HCT116 (cell line): ENCODE data around the gene NUMB. TPM values are rescaled to one million over a fixed set of nuclear protein-coding genes. Genes with fewer than 3 reads are reported as not detected.

ENCODE experiments used
- ATAC-seq: fragments of 200-7000 bp; cut with Tn5 transposase; 2 replicates; pipeline ENCODE4 v1.9.1; 2020; ENCODE audit warnings: mild to moderate bottlenecking, moderate library complexity
- BruUV-seq: library from RNA; stranded (reverse); fragments of 400-500 nt; replicated peaks from 2 replicates; lab custom pipeline; 2021; lab: Mats Ljungman, UMichigan
- CTCF ChIA-PET: fragments of 300-600 bp; sonication (Branson Sonifier 250); formaldehyde crosslinking; loops from one replicate; lab custom pipeline; 2021; ENCODE audit warnings: antibody characterized with exemption; lab: Charles Lee
- POLR2A ChIA-PET: fragments of 300-600, 350-600 bp; sonication (Branson Sonifier 250); formaldehyde crosslinking; loops from one replicate; lab custom pipeline; 2021; ENCODE audit warnings: antibody characterized with exemption; lab: Charles Lee
- RAD21 ChIA-PET, 2 experiments: fragments of 300-600 bp; sonication (Branson Sonifier 250); formaldehyde crosslinking; loops; one replicate each; lab custom pipeline; 2023; ENCODE audit warnings: low total read pairs in 2 of 2; ENCODE audit not compliant: uncharacterized antibody in 2 of 2, unreplicated experiment in 2 of 2, low non-redundant PET in 1 of 2; lab: Charles Lee
- DNase-seq: peaks from one replicate; pipeline ENCODE4 v3.0.0-alpha.2; 2010; ENCODE audit warnings: low read depth, low spot score
- H2AFZ ChIP-seq: fragments of 200-600 bp; shearing (Covaris generic), sonication (generic); 2 replicates; pipeline ENCODE4 v1.6.1; 2017; ENCODE audit warnings: low read depth, mixed run types, mixed read lengths, antibody characterized with exemption, low read length; ENCODE audit not compliant: poor library complexity, severe bottlenecking
- H3K27ac ChIP-seq: 2 replicates; pipeline ENCODE4 v1.5.1; 2012; ENCODE audit warnings: low read depth, low read length
- H3K27me3 ChIP-seq: fragments of 200-600 bp; sonication (generic); 2 replicates; pipeline ENCODE4 v1.6.1; 2016; ENCODE audit warnings: mixed run types, low read length, mixed read lengths; ENCODE audit not compliant: insufficient read depth
- H3K36me3 ChIP-seq, 2 experiments: fragments of 200-500 bp in 1 of 2; fragments of 200-600 bp in 1 of 2; sonication (Bioruptor generic) in 1 of 2; sonication (generic) in 1 of 2; 2 replicates each; pipeline versions ENCODE4 v1.5.1 to v1.6.1; 2014 to 2016; ENCODE audit warnings: low read length in 2 of 2, inconsistent platforms in 1 of 2, mixed read lengths in 1 of 2, mixed run types in 1 of 2; ENCODE audit not compliant: insufficient read depth in 2 of 2, control insufficient read depth in 1 of 2
- H3K4me1 ChIP-seq, 2 experiments: fragments of 200-600 bp in 1 of 2; sonication (generic) in 1 of 2; 2 replicates each; pipeline versions ENCODE4 v1.5.1 to v1.6.1; 2012 to 2017; ENCODE audit warnings: low read length in 2 of 2, inconsistent platforms in 1 of 2, mild to moderate bottlenecking in 1 of 2, mixed read lengths in 1 of 2, mixed run types in 1 of 2, moderate library complexity in 1 of 2; ENCODE audit not compliant: insufficient read depth in 2 of 2, control insufficient read depth in 1 of 2
- H3K4me2 ChIP-seq: fragments of 200-600 bp; sonication (generic); 2 replicates; pipeline ENCODE4 v1.6.1; 2017; ENCODE audit warnings: mixed run types, low read length, mixed read lengths
- H3K4me3 ChIP-seq, 2 experiments: fragments of 200-600 bp in 1 of 2; sonication (generic) in 1 of 2; replicated peaks in 1 of 2; 2 replicates each; pipeline ENCODE4 v1.5.1; 2011 to 2016; ENCODE audit warnings: low read length in 2 of 2, control low read depth in 1 of 2, low read depth in 1 of 2, mild to moderate bottlenecking in 1 of 2, mixed read lengths in 1 of 2, mixed run types in 1 of 2
- H3K79me2 ChIP-seq: fragments of 200-600 bp; sonication (generic); 2 replicates; pipeline ENCODE4 v1.6.1; 2017; ENCODE audit warnings: mild to moderate bottlenecking, mixed run types, low read length, moderate library complexity, mixed read lengths; ENCODE audit not compliant: insufficient read depth
- H3K9ac ChIP-seq: fragments of 200-600 bp; sonication (generic); 2 replicates; pipeline ENCODE4 v1.6.1; 2016; ENCODE audit warnings: low read length, mixed read lengths
- H3K9me2 ChIP-seq: fragments of 200-600 bp; sonication (generic), shearing (Covaris generic); 2 replicates; pipeline ENCODE4 v1.6.1; 2017; ENCODE audit warnings: mixed run types, mild to moderate bottlenecking, moderate library complexity; ENCODE audit not compliant: insufficient read depth
- H3K9me3 ChIP-seq, 2 experiments: fragments of 200-500 bp in 1 of 2; fragments of 200-600 bp in 1 of 2; sonication (Bioruptor generic) in 1 of 2; sonication (generic) in 1 of 2; 2 replicates each; pipeline ENCODE4 v1.6.1; 2014 to 2017; ENCODE audit warnings: low read length in 2 of 2, mixed read lengths in 2 of 2, inconsistent platforms in 1 of 2, low read depth in 1 of 2, mild to moderate bottlenecking in 1 of 2, mixed run types in 1 of 2, moderate library complexity in 1 of 2; ENCODE audit not compliant: control insufficient read depth in 1 of 2, insufficient read depth in 1 of 2
- H4K20me1 ChIP-seq: fragments of 200-600 bp; sonication (generic), shearing (Covaris generic); 2 replicates; pipeline ENCODE4 v1.6.1; 2017; ENCODE audit warnings: mixed run types, mild to moderate bottlenecking, moderate library complexity; ENCODE audit not compliant: insufficient read depth
- CTCF ChIP-seq, 3 experiments: fragments of 200-600 bp in 1 of 3; sonication (generic) in 1 of 3; IDR thresholded peaks in 2 of 3; conservative IDR thresholded peaks in 1 of 3; 2 replicates each; pipeline ENCODE4 v1.5.1; 2012 to 2017; ENCODE audit warnings: low read depth in 2 of 3, low read length in 2 of 3, antibody characterized with exemption in 1 of 3, borderline replicate concordance in 1 of 3, control low read depth in 1 of 3, mild to moderate bottlenecking in 1 of 3, mixed read lengths in 1 of 3, mixed run types in 1 of 3, moderate library complexity in 1 of 3; ENCODE audit not compliant: insufficient read depth in 1 of 3
- EGR1 ChIP-seq: IDR thresholded peaks from 2 replicates; pipeline ENCODE4 v1.6.1; 2012; ENCODE audit warnings: low read depth
- EZH2 ChIP-seq: fragments of 200-600 bp; sonication (generic); IDR thresholded peaks from 2 replicates; pipeline ENCODE4 v1.6.1; 2017; ENCODE audit warnings: antibody characterized with exemption, mixed run types
- POLR2A ChIP-seq: IDR thresholded peaks from 2 replicates; pipeline ENCODE4 v1.7.0; 2011; ENCODE audit warnings: borderline replicate concordance; ENCODE audit not compliant: insufficient read depth, insufficient read length; ENCODE audit errors: extremely low read depth
- POLR2AphosphoS5 ChIP-seq: IDR thresholded peaks from 2 replicates; pipeline ENCODE4 v1.6.1; 2011; ENCODE audit warnings: mild to moderate bottlenecking, low read depth, low read length, moderate library complexity
- RAD21 ChIP-seq: IDR thresholded peaks from 2 replicates; pipeline ENCODE4 v1.6.1; 2012; ENCODE audit warnings: low read depth, mild to moderate bottlenecking
- SRF ChIP-seq: IDR thresholded peaks from 2 replicates; pipeline ENCODE4 v1.6.1; 2012; ENCODE audit warnings: low read depth
- ZBTB33 ChIP-seq: IDR thresholded peaks from 2 replicates; pipeline ENCODE4 v1.6.1; 2011; ENCODE audit warnings: mild to moderate bottlenecking, low read length, moderate library complexity; ENCODE audit not compliant: insufficient replicate concordance; ENCODE audit errors: extremely low read depth
- ZNF274 ChIP-seq: fragments of 200-500 bp; sonication (Bioruptor generic); IDR thresholded peaks from 2 replicates; pipeline ENCODE4 v1.6.1; 2014; ENCODE audit warnings: mild to moderate bottlenecking, low read depth, low read length, inconsistent platforms
- intact Hi-C: fragments of 100-400 bp; cut with micrococcal nuclease; formaldehyde crosslinking; loops from 2 replicates; pipeline ENCODE4 v1.10.0; 2022
- total RNA-seq: library from RNA; stranded (reverse); gene quantifications from one replicate; pipeline ENCODE4 v1.2.1, GENCODE V29; 2021; ENCODE audit not compliant: unreplicated experiment

NUMB gene
- total RNA-seq, 1 experiment from 2014 or later: 43.0 TPM

- Histone ChIP-seq H3K79me2 (peaks cover 12% of the 10 kb centered on the region; the same call in 1 of the 2 replicates), H4K20me1 (no peaks in the 10 kb centered on the region), H3K9me3 (no peaks in the 10 kb centered on the region), H3K4me3 (no peak overlapping the region), H3K4me1 (no peaks in the 10 kb centered on the region), H3K27me3 (no peaks in the 10 kb centered on the region), H3K9ac (no peak overlapping the region), H3K4me2 (no peak overlapping the region), H3K9me2 (no peaks in the 10 kb centered on the region), H3K27ac (no peak overlapping the region), H2AFZ (no peak overlapping the region), H3K36me3 (no peaks in the 10 kb centered on the region)
- no peak for DNase-seq
- no peak for ATAC-seq
- CTCF ChIA-PET: interaction anchor here (1.0 kb wide), 2 partner anchors 80 to 133 kb away, joined by 3 to 4 read pairs; no protein-coding TSS in a partner anchor
- POLR2A ChIA-PET: no interaction called here
- no TSS peak for BruUV-seq
- RAD21 ChIA-PET: no interaction called here
- intact Hi-C loops: no loop called here
- TF ChIP-seq ZBTB33: no peak
- TF ChIP-seq RAD21: no peak
- no peak for TF ChIP-seq EZH2
- TF ChIP-seq EGR1: no peak
- TF ChIP-seq ZNF274: no peak
- no peak for TF ChIP-seq POLR2A
- TF ChIP-seq SRF: no peak
- TF ChIP-seq POLR2AphosphoS5: no peak
- TF ChIP-seq CTCF (IDR thresholded peaks at IDR 0.05 in 2 of 3, conservative IDR thresholded peaks at IDR 0.05 in 1 of 3; ENCODE audit: borderline replicate concordance in 1 of 3, insufficient read depth in 1 of 3, low read depth in 2 of 3, low read length in 2 of 3): no peak
Measured at GRCh38 chr14:73428353-73428824, 30.0 kb downstream of the NUMB start.
